ENCODE data around the gene ARR3.
A peak's percentile ranks its signal among the peaks of the same experiment; 100 is the strongest.
"Not testable (repeated sequence)": the region's sequence is repeated elsewhere in the genome, so short reads cannot be mapped to it uniquely, and the experiment has no call there.

Gene ARR3

GRCh38 chrX:70268034-70268433 lies at the start of gene ARR3:
Gene ARR3, plus strand, starts transcription at chrX:70268334. Its CDS starts 1,052 bp downstream, at chrX:70269386.
- Histone ChIP-seq H3K36me3 (replicated peaks) (no peaks in the 10 kb centered on the region), H3K27me3 (ENCODE audit: low read depth) (peaks cover 3% of the 10 kb centered on the region; the same call in 1 of the 2 replicates), H3K9me3 (no peaks in the 10 kb centered on the region), H3K4me1 (no peaks in the 10 kb centered on the region), H3K4me3 (no peak within 1 kb of the TSS)
- in situ Hi-C loops (cut with MboI; ENCODE audit: low sequenced_read_pairs), result no loop called here
- no peak for DNase-seq (ENCODE audit: low spot score in 2 of 2)

DNA sequence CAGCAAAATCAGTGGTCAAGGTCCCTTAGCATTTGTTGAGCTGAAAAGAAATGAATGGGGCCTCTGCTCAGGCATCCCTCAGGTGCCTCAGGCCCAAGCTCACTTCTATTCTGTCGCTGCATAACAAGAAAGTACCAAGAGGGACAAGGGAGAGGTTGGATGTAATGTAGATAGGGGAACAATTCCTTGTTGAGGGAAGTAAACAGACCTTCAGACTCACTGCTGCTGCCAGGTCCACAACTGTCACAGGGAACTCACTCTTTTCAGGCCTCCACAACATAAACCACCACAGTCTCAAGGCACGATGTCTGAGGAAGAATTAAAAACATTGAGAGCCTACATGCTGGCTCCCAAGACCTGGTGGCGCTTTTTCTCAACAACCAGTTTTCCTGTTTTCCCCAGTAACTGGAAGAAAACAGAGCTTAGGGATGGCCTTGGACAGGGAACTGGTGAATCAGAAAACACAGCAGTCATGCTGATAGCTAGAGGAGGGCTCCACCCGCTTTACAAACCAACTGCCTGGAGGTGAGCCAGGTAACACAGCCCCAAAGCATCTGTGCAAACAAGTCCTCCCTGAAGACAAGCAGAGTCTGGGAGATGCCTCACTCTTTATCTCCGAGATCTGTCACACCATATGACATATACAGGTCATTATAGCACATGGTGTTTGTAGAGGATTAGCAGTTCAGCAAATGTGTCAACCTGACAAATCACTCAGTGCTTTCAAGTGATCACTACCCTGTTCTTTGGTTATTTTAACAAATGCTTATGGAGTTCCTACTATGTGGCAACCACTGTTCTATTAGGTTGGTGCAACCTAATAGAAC lies 48.0 kb upstream of the ARR3 start:
- no peaks in the 10 kb centered on the region for H3K36me3 ChIP-seq (replicated peaks)
- no peaks in the 10 kb centered on the region for H3K27me3 ChIP-seq (ENCODE audit: low read depth)
- in situ Hi-C loops (cut with MboI; ENCODE audit: low sequenced_read_pairs), result no loop called here
- DNase-seq (ENCODE audit: low spot score in 2 of 2), result no peak
- H3K4me3 ChIP-seq, result no peak overlapping the region
- H3K4me1 ChIP-seq, result peaks cover 9% of the 10 kb centered on the region
- H3K9me3 ChIP-seq, result peaks cover 5% of the 10 kb centered on the region; the same call in 1 of the 2 replicates

DNA sequence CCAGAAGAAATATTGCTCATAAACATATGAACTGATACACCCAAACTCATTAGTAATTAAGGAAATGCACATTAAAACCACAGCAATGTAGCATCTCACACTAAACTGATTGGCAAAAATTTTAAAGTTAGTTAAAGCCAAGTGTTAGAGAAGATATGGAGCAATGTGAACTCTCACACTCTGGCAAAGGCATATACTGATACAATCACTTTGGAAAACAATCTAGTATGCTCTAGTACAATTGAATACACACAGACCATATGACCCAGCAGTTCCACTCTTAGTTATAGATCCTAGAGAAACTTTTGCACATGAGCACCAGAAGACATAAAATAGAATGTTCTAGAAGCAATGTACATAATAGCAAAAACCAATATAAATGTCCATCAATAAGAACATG lies 42.1 kb upstream of the ARR3 start:
- no peak overlapping the region for H3K4me3 ChIP-seq
- in situ Hi-C loops (cut with MboI; ENCODE audit: low sequenced_read_pairs), result no loop called here
- no peaks in the 10 kb centered on the region for H3K27me3 ChIP-seq (ENCODE audit: low read depth)
- H3K4me1 ChIP-seq, result no peaks in the 10 kb centered on the region
- no peaks in the 10 kb centered on the region for H3K9me3 ChIP-seq
- H3K36me3 ChIP-seq (replicated peaks), result no peaks in the 10 kb centered on the region
- DNase-seq (ENCODE audit: low spot score in 2 of 2), result no peak

DNA sequence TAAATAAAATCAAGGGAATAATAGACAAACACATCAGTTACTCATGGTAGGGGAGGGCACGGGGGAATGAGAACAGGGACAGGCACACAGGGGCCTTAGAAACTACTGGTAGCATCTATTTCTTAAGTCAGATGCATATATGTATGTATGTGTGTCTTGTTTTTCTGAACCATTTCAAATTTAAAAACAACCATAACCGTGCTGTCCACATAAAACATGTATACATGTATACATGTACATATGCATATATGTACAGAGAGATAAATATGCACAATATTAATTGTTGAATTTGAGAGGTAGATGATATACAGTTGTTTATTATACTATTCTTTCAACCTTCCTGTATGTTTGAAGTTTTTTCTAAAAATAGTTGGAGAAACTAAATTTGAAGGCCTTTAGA lies 41.4 kb upstream of the ARR3 start:
- Histone ChIP-seq H3K9me3 (no peaks in the 10 kb centered on the region), H3K4me1 (no peaks in the 10 kb centered on the region), H3K36me3 (replicated peaks) (no peaks in the 10 kb centered on the region), H3K27me3 (ENCODE audit: low read depth) (no peaks in the 10 kb centered on the region), H3K4me3 (no peak overlapping the region)
- in situ Hi-C loops (cut with MboI; ENCODE audit: low sequenced_read_pairs), result no loop called here
- DNase-seq (ENCODE audit: low spot score in 2 of 2), result no peak

DNA sequence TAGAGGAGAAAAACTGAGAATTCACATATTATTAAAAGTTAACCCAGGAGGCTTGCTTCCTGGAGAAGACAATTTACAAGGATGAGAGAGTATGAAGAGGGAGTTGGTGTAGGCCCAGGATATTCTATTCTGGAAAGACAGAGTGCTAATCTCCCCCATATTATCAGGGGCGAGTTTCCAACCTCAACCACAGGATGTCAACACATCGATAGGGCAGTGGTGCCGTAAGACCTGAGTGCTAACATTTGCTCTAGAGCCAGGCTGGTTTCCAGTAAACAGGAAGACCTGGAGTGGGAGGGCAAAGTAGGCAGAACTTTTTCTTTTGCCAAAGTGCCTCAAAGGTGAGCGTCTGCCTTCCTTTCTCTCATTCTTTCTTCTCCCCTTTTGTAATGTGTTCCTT lies 36.5 kb upstream of the ARR3 start:
- H3K9me3 ChIP-seq, result no peaks in the 10 kb centered on the region
- no peak for DNase-seq (ENCODE audit: low spot score in 2 of 2)
- H3K4me3 ChIP-seq, result no peak overlapping the region
- in situ Hi-C loops (cut with MboI; ENCODE audit: low sequenced_read_pairs), result no loop called here
- H3K4me1 ChIP-seq, result no peaks in the 10 kb centered on the region
- H3K27me3 ChIP-seq (ENCODE audit: low read depth), result peaks cover 2% of the 10 kb centered on the region; the same call in 1 of the 2 replicates
- no peaks in the 10 kb centered on the region for H3K36me3 ChIP-seq (replicated peaks)

- Histone ChIP-seq H3K4me3 (no peak within 1 kb of the TSS), H3K36me3 (replicated peaks) (no peaks in the 10 kb centered on the region), H3K9me3 (no peaks in the 10 kb centered on the region), H3K4me1 (no peaks in the 10 kb centered on the region), H3K27me3 (ENCODE audit: low read depth) (peaks cover 5% of the 10 kb centered on the region; the same call in 1 of the 2 replicates)
- in situ Hi-C loops (cut with MboI; ENCODE audit: low sequenced_read_pairs), result no loop called here
- no peak for DNase-seq (ENCODE audit: low spot score in 2 of 2)
Measured at GRCh38 chrX:70234355-70234754, 33.8 kb upstream of the ARR3 start, which contains the start of gene AWAT1. Gene AWAT1, plus strand, starts transcription at chrX:70234655. Its CDS starts 41 bp downstream, at chrX:70234696.

GRCh38 chrX:70240751-70241150 lies 27.4 kb upstream of the ARR3 start:
- Histone ChIP-seq H3K4me1 (peaks cover 4% of the 10 kb centered on the region; the same call in 1 of the 2 replicates), H3K4me3 (no peak overlapping the region), H3K9me3 (no peaks in the 10 kb centered on the region), H3K27me3 (ENCODE audit: low read depth) (peaks cover 5% of the 10 kb centered on the region; the same call in 1 of the 2 replicates), H3K36me3 (replicated peaks) (no peaks in the 10 kb centered on the region)
- in situ Hi-C loops (cut with MboI; ENCODE audit: low sequenced_read_pairs), result no loop called here
- DNase-seq (ENCODE audit: low spot score in 2 of 2), result no peak

DNA sequence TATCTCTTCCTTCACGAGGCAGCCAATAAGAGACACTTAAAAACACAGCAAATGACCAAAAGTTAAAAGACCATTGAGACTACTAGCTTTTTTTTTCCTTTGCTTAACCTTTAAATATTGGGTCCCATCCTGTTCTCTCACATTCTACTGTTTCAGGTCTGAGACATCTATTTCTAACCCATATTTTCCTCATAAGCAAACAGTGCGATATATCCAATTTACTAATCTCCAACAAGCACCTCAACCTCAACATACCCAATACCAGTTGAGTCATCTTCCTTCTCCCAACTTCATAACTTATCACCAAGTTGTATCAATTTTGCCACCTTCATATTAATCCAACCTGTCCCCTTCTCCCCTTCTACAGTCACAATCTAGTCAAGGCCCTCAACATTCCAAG lies 26.6 kb upstream of the ARR3 start:
- in situ Hi-C loops (cut with MboI; ENCODE audit: low sequenced_read_pairs), result no loop called here
- H3K4me3 ChIP-seq, result no peak overlapping the region
- H3K9me3 ChIP-seq, result no peaks in the 10 kb centered on the region
- no peak for DNase-seq (ENCODE audit: low spot score in 2 of 2)
- H3K27me3 ChIP-seq (ENCODE audit: low read depth), result peaks cover 4% of the 10 kb centered on the region; the same call in 1 of the 2 replicates
- H3K4me1 ChIP-seq, result peaks cover 4% of the 10 kb centered on the region; the same call in 1 of the 2 replicates
- no peaks in the 10 kb centered on the region for H3K36me3 ChIP-seq (replicated peaks)

- DNase-seq (ENCODE audit: low spot score in 2 of 2); H3K9me3 ChIP-seq; in situ Hi-C loops (cut with MboI; ENCODE audit: low sequenced_read_pairs); H3K4me3 ChIP-seq; H3K36me3 ChIP-seq (replicated peaks); H3K4me1 ChIP-seq; H3K27me3 ChIP-seq (ENCODE audit: low read depth): not testable (repeated sequence)
Measured at GRCh38 chrX:70243601-70244000, 24.5 kb upstream of the ARR3 start.

- Histone ChIP-seq H3K4me3 (no peak overlapping the region), H3K27me3 (ENCODE audit: low read depth) (no peaks in the 10 kb centered on the region), H3K4me1 (peaks cover 4% of the 10 kb centered on the region; the same call in 1 of the 2 replicates), H3K9me3 (no peaks in the 10 kb centered on the region), H3K36me3 (replicated peaks) (no peaks in the 10 kb centered on the region)
- in situ Hi-C loops (cut with MboI; ENCODE audit: low sequenced_read_pairs), result no loop called here
- DNase-seq (ENCODE audit: low spot score in 2 of 2), result no peak
Measured at GRCh38 chrX:70244881-70245280, 23.3 kb upstream of the ARR3 start.

GRCh38 chrX:70247252-70247651 lies 20.9 kb upstream of the ARR3 start:
- Histone ChIP-seq H3K4me3 (no peak overlapping the region), H3K9me3 (no peaks in the 10 kb centered on the region), H3K4me1 (peaks cover 15% of the 10 kb centered on the region), H3K36me3 (replicated peaks) (no peaks in the 10 kb centered on the region), H3K27me3 (ENCODE audit: low read depth) (no peaks in the 10 kb centered on the region)
- DNase-seq (ENCODE audit: low spot score in 2 of 2), result no peak
- in situ Hi-C loops (cut with MboI; ENCODE audit: low sequenced_read_pairs), result no loop called here

GRCh38 chrX:70252491-70252890 lies 15.6 kb upstream of the ARR3 start:
- Histone ChIP-seq H3K4me1 (peaks cover 16% of the 10 kb centered on the region), H3K27me3 (ENCODE audit: low read depth) (no peaks in the 10 kb centered on the region), H3K9me3 (no peaks in the 10 kb centered on the region), H3K36me3 (replicated peaks) (no peaks in the 10 kb centered on the region), H3K4me3 (no peak overlapping the region)
- in situ Hi-C loops (cut with MboI; ENCODE audit: low sequenced_read_pairs), result no loop called here
- peak in 1 of 2 experiments; percentile 8 for DNase-seq (ENCODE audit: low spot score in 2 of 2)

DNA sequence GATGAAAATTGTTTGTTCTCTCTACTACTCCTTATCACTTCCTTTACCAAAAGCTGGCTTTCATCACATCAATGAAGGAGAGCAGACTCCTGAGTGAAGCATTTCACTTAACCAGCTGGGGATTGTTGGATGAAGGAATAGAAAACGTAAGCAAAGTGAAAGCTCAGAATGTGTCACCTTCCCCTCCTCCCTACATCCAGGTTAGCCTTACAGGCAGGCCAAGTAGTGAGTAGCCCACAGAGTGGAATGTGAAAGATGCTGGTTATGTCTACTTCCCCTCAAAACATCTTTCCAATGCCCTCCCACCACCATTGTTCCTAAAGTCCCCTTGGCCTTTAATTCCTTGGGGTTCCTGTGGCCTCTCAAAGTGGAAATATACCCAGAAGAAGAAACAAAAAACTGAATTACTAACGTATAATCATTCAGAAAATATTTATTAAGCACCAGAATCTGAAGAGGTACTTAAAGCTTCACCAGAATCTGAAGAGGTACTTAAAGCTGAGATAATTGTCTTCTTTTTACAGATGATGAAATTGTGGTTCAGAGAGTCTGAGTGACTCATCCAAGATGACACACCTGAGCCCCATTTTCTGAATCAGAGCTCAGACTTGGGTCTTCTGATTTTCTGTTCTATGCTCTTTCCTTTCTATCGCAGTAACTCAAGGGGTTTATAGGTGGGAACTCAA lies 14.6 kb upstream of the ARR3 start:
- H3K9me3 ChIP-seq, result no peaks in the 10 kb centered on the region
- in situ Hi-C loops (cut with MboI; ENCODE audit: low sequenced_read_pairs), result no loop called here
- peaks cover 16% of the 10 kb centered on the region for H3K4me1 ChIP-seq
- no peaks in the 10 kb centered on the region for H3K27me3 ChIP-seq (ENCODE audit: low read depth)
- no peak overlapping the region for H3K4me3 ChIP-seq
- DNase-seq (ENCODE audit: low spot score in 2 of 2), result no peak
- H3K36me3 ChIP-seq (replicated peaks), result no peaks in the 10 kb centered on the region

GRCh38 chrX:70254063-70254400 lies 14.1 kb upstream of the ARR3 start:
- no peak overlapping the region for H3K4me3 ChIP-seq

More at GRCh38 chrX:70254063-70254400, 14.1 kb upstream of the ARR3 start:
- Histone ChIP-seq H3K9me3 (no peaks in the 10 kb centered on the region), H3K4me1 (peaks cover 16% of the 10 kb centered on the region), H3K27me3 (ENCODE audit: low read depth) (no peaks in the 10 kb centered on the region), H3K36me3 (replicated peaks) (no peaks in the 10 kb centered on the region)
- no peak for DNase-seq (ENCODE audit: low spot score in 2 of 2)
- in situ Hi-C loops (cut with MboI; ENCODE audit: low sequenced_read_pairs), result no loop called here

Data from HAP-1 (cell line).